ENCODE measurements around the gene ACTMAP. TPM values are rescaled to one million over a fixed set of nuclear protein-coding genes. Genes with fewer than 3 reads are reported as not detected.

Gene ACTMAP
- total and polyA plus RNA-seq, 9 of the 15 experiments (the other 6 are each of a cell fraction or from before 2014, with no cell fraction given) = 1.7 to 16.6 (median 4.9) TPM

- Histone ChIP-seq H3K9ac (ENCODE audit: insufficient read depth in 1 of 2, low read depth in 2 of 2, low read length in 2 of 2) (no peak overlapping the region; a peak in 1 of 4 replicates), H4K20me1 (replicated peaks; ENCODE audit: control insufficient read depth, insufficient read depth, low read length) (no peaks in the 10 kb centered on the region), H3K79me2 (ENCODE audit: control insufficient read depth, insufficient read depth, low read length) (peaks cover 17% of the 10 kb centered on the region), H3K9me3 (replicated peaks; ENCODE audit: control insufficient read depth, insufficient read depth, low read depth, low read length) (no peaks in the 10 kb centered on the region), H3K27me3 (ENCODE audit: control insufficient read depth in 2 of 2, insufficient read depth in 2 of 2, low read length in 2 of 2) (no peaks in the 10 kb centered on the region), H3K4me3 (no peak overlapping the region), H3K27ac (ENCODE audit: extremely low read depth, low read depth, low read length) (no peak overlapping the region), H3K9me1 (ENCODE audit: control insufficient read depth, insufficient read depth, low read length) (no peaks in the 10 kb centered on the region), H3K36me3 (ENCODE audit: control insufficient read depth, insufficient read depth, low read length) (peaks cover 20% of the 10 kb centered on the region; the same call in 2 of the 3 replicates), H3K4me2 (ENCODE audit: insufficient read depth, low read length) (no peak overlapping the region), H2AFZ (ENCODE audit: low read depth, low read length) (no peak overlapping the region), H3K4me1 (replicated peaks in 1 of 2; ENCODE audit: control insufficient read depth in 2 of 2, insufficient read depth in 2 of 2, low read length in 2 of 2) (peaks cover 20 to 40% of the 10 kb centered on the region in 2 experiments)
- BruUV-seq (replicated peaks) = no TSS peak
- in situ Hi-C loops (cut with MboI) = no loop called here
- ChIA-PET POLR2A (interaction anchor here (0.5 to 0.8 kb wide), 3 partner anchors 21 to 168 kb away, joined by 3 read pairs; no protein-coding TSS in a partner anchor), CTCF (ENCODE audit: low intra/inter-chr PET ratio) (no interaction called here)
- DNase-seq (ENCODE audit: extremely low read depth in 1 of 4, low spot score in 3 of 4) (no peak), FAIRE-seq (no peak), ATAC-seq (no peak)
- intact Hi-C loops (cut with micrococcal nuclease) = no loop called here
- 64% methylated on average over 2 of the region's 4 CpGs for WGBS (ENCODE audit: insufficient coverage, low coverage, missing lambda C conversion rate)
- TF ChIP-seq ZNF644 (tag; IDR thresholded peaks at IDR 0.05; ENCODE audit: low read depth) = no peak
- no peak for TF ChIP-seq XRCC5 (IDR thresholded peaks at IDR 0.05; ENCODE audit: low read depth, low read length)
- TF ChIP-seq MTA3 (IDR thresholded peaks at IDR 0.05; ENCODE audit: borderline replicate concordance) = no peak
- TF ChIP-seq CXXC5 (CRISPR knock-in tag; IDR thresholded peaks at IDR 0.05) = no peak
- TF ChIP-seq ZNF589 (CRISPR knock-in tag; IDR thresholded peaks at IDR 0.05; ENCODE audit: low read depth) = no peak
- no peak for TF ChIP-seq ELF2 (CRISPR knock-in tag; IDR thresholded peaks at IDR 0.05)
- TF ChIP-seq C11orf30 (IDR thresholded peaks at IDR 0.05; ENCODE audit: low read depth) = no peak
- no peak for TF ChIP-seq KDM4B (IDR thresholded peaks at IDR 0.05; ENCODE audit: borderline replicate concordance in 2 of 2, low read depth in 1 of 2)
- TF ChIP-seq, protein P1, sequence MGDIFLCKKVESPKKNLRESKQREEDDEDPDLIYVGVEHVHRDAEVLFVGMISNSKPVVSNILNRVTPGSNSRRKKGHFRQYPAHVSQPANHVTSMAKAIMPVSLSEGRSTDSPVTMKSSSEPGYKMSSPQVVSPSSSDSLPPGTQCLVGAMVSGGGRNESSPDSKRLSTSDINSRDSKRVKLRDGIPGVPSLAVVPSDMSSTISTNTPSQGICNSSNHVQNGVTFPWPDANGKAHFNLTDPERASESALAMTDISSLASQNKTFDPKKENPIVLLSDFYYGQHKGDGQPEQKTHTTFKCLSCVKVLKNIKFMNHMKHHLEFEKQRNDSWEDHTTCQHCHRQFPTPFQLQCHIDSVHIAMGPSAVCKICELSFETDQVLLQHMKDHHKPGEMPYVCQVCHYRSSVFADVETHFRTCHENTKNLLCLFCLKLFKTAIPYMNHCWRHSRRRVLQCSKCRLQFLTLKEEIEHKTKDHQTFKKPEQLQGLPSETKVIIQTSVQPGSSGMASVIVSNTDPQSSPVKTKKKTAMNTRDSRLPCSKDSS (IDR thresholded peaks at IDR 0.05; ENCODE audit: low read depth, partially characterized antibody) = no peak
- TF ChIP-seq STAT5A (IDR thresholded peaks at IDR 0.05; ENCODE audit: borderline replicate concordance, low read length) = no peak
- no peak for TF ChIP-seq ZNF24 (IDR thresholded peaks at IDR 0.05)
Observed at GRCh38 chr19:40693896-40694295, 56.4 kb downstream of the ACTMAP start.

Measured in K562 (cell line).